IPS-20b (cell line): ENCODE data around the gene TFF3.

Experiments
- H3K27ac ChIP-seq: one replicate; pipeline ENCODE4 v1.5.1; 2013; ENCODE audit warnings: low read length
- H3K27me3 ChIP-seq: 2 replicates; pipeline ENCODE4 v1.6.1; 2013; ENCODE audit warnings: mild to moderate bottlenecking, low read length, inconsistent platforms; ENCODE audit not compliant: insufficient read depth
- H3K36me3 ChIP-seq: 2 replicates; pipeline ENCODE4 v1.6.1; 2013; ENCODE audit warnings: low read depth, mild to moderate bottlenecking, inconsistent platforms, low read length, moderate library complexity; ENCODE audit not compliant: insufficient read depth
- H3K4me1 ChIP-seq: 2 replicates; pipeline ENCODE4 v1.6.1; 2013; ENCODE audit warnings: mild to moderate bottlenecking, control low read depth, inconsistent platforms, low read length, moderate library complexity; ENCODE audit not compliant: insufficient read depth
- H3K4me3 ChIP-seq: 2 replicates; pipeline ENCODE4 v1.5.1; 2013; ENCODE audit warnings: mild to moderate bottlenecking, low read length, inconsistent platforms
- H3K9ac ChIP-seq: 2 replicates; pipeline ENCODE4 v1.6.1; 2013; ENCODE audit warnings: low read depth, mild to moderate bottlenecking, inconsistent platforms, low read length, moderate library complexity
- H3K9me3 ChIP-seq: 2 replicates; pipeline ENCODE4 v1.6.1; 2013; ENCODE audit warnings: mild to moderate bottlenecking, low read depth, low read length, inconsistent platforms; ENCODE audit not compliant: insufficient read depth

Gene TFF3

GRCh38 chr21:42264245-42265195 is 50.7 kb downstream of the TFF3 start:
- H3K4me1 ChIP-seq, result no peaks in the 10 kb centered on the region; the same call in 1 of the 2 replicates
- H3K27ac ChIP-seq, result no peak overlapping the region
- H3K27me3 ChIP-seq, result no peaks in the 10 kb centered on the region
- H3K9me3 ChIP-seq, result no peaks in the 10 kb centered on the region
- H3K36me3 ChIP-seq, result no peaks in the 10 kb centered on the region
- no peak overlapping the region for H3K4me3 ChIP-seq
- no peak overlapping the region for H3K9ac ChIP-seq

- H3K4me3 ChIP-seq, result no peak overlapping the region
- no peak overlapping the region for H3K27ac ChIP-seq
- no peaks in the 10 kb centered on the region; the same call in 1 of the 2 replicates for H3K4me1 ChIP-seq
These were observed 51.5 kb downstream of the TFF3 start for GRCh38 chr21:42263591-42264131.

GRCh38 chr21:42262831-42263231 is 52.4 kb downstream of the TFF3 start:
- H3K27ac ChIP-seq, result no peak overlapping the region
- no peaks in the 10 kb centered on the region for H3K27me3 ChIP-seq

More at GRCh38 chr21:42263591-42264131, 51.5 kb downstream of the TFF3 start:
- H3K36me3 ChIP-seq, result no peaks in the 10 kb centered on the region
- H3K9me3 ChIP-seq, result no peaks in the 10 kb centered on the region
- H3K9ac ChIP-seq, result no peak overlapping the region
- no peaks in the 10 kb centered on the region for H3K27me3 ChIP-seq

GRCh38 chr21:42261829-42262200 is 53.4 kb downstream of the TFF3 start:
- H3K4me1 ChIP-seq, result no peaks in the 10 kb centered on the region; the same call in 1 of the 2 replicates
- H3K36me3 ChIP-seq, result no peaks in the 10 kb centered on the region
- no peak overlapping the region for H3K4me3 ChIP-seq
- H3K27me3 ChIP-seq, result no peaks in the 10 kb centered on the region
- no peak overlapping the region for H3K9ac ChIP-seq
- H3K9me3 ChIP-seq, result no peaks in the 10 kb centered on the region
- H3K27ac ChIP-seq, result no peak overlapping the region

More at GRCh38 chr21:42262831-42263231, 52.4 kb downstream of the TFF3 start:
- H3K4me3 ChIP-seq, result no peak overlapping the region
- no peaks in the 10 kb centered on the region for H3K36me3 ChIP-seq
- H3K4me1 ChIP-seq, result no peaks in the 10 kb centered on the region; the same call in 1 of the 2 replicates
- H3K9ac ChIP-seq, result no peak overlapping the region
- no peaks in the 10 kb centered on the region for H3K9me3 ChIP-seq
